Thymus (tissue), 11 donors: ENCODE data around the gene BTRC. TPM values are rescaled to one million over a fixed set of nuclear protein-coding genes. Genes with fewer than 3 reads are reported as not detected.
"Not testable (repeated sequence)": the region's sequence is repeated elsewhere in the genome, so short reads cannot be mapped to it uniquely, and the experiment has no call there.

ENCODE experiments used
- DNase-seq, 9 donors: peaks; one replicate each; pipeline ENCODE4 v3.0.0-alpha.2; 2013; ENCODE audit warnings: low spot score in 9 of 9, low read depth in 6 of 9, missing footprints in 1 of 9
- H3K27ac ChIP-seq, 2 donors: one replicate each; pipeline ENCODE4 v1.5.1; 2013; ENCODE audit warnings: control low read depth in 1 of 2, low read depth in 1 of 2, low read length in 1 of 2, mild to moderate bottlenecking in 1 of 2, moderate library complexity in 1 of 2
- H3K27me3 ChIP-seq, 2 donors: one replicate each; pipeline ENCODE4 v1.5.1; 2013; ENCODE audit warnings: low read length in 1 of 2; ENCODE audit not compliant: control insufficient read depth in 2 of 2, insufficient read depth in 1 of 2
- H3K36me3 ChIP-seq, 2 donors: one replicate each; pipeline ENCODE4 v1.5.1; 2013; ENCODE audit warnings: low read length in 1 of 2, mild to moderate bottlenecking in 1 of 2, moderate library complexity in 1 of 2; ENCODE audit not compliant: control insufficient read depth in 2 of 2, insufficient read depth in 2 of 2
- H3K4me1 ChIP-seq, 2 donors: one replicate each; pipeline ENCODE4 v1.5.1; 2013; ENCODE audit warnings: low read length in 2 of 2; ENCODE audit not compliant: control insufficient read depth in 2 of 2, insufficient read depth in 2 of 2
- H3K4me3 ChIP-seq, 2 donors: one replicate each; pipeline ENCODE4 v1.5.1; 2013; ENCODE audit warnings: low read length in 2 of 2, control low read depth in 1 of 2, mild to moderate bottlenecking in 1 of 2
- H3K9me3 ChIP-seq, 2 donors: one replicate each; pipeline ENCODE4 v1.5.1; 2013; ENCODE audit warnings: low read length in 1 of 2, mild to moderate bottlenecking in 1 of 2; ENCODE audit not compliant: control insufficient read depth in 2 of 2, insufficient read depth in 1 of 2
- WGBS: extraction: QIAGEN DNeasy Blood & Tissue Kit; methylation state at CpG from one replicate; pipeline ENCODE4 v1.1.7; 2013; 5-methylcytosine and 5-hydroxymethylcytosine counted together
- polyA plus RNA-seq: library from polyadenylated mRNA; stranded (reverse); fragments of 200-250 nt; gene quantifications from one replicate; pipeline ENCODE4 v1.2.3, GENCODE V29; 2013
- total RNA-seq: library from RNA; stranded (reverse); fragments of 120-200 nt; gene quantifications from one replicate; pipeline ENCODE4 v1.2.4, GENCODE V29; 2013
- donor health status: healthy.

Gene BTRC
- total and polyA plus RNA-seq, 2 donors: 5.0 to 5.3 TPM

GRCh38 chr10:101415884-101416283 is 61.9 kb downstream of the BTRC start:
- Histone ChIP-seq H3K27me3 (no peaks in the 10 kb centered on the region), H3K27ac (no peak overlapping the region), H3K4me1 (no peaks in the 10 kb centered on the region), H3K4me3 (no peak overlapping the region), H3K9me3 (peaks cover 0 to 4% of the 10 kb centered on the region in 2 donors), H3K36me3 (no peaks in the 10 kb centered on the region)
- 98% methylated on average over 3 of the region's 3 CpGs for WGBS
- DNase-seq: no peak

GRCh38 chr10:101421967-101422366 is 68.0 kb downstream of the BTRC start:
- H3K4me1 ChIP-seq, H3K4me3 ChIP-seq, H3K27ac ChIP-seq, H3K36me3 ChIP-seq, H3K9me3 ChIP-seq, H3K27me3 ChIP-seq, DNase-seq: not testable (repeated sequence)
- 50% methylated on average over 1 of the region's 1 CpG for WGBS

- DNase-seq: no peak
- 85% methylated on average over 4 of the region's 4 CpGs for WGBS
- no peaks in the 10 kb centered on the region for H3K27me3 ChIP-seq
- H3K4me3 ChIP-seq: no peak overlapping the region
- no peaks in the 10 kb centered on the region for H3K36me3 ChIP-seq
- H3K4me1 ChIP-seq: no peaks in the 10 kb centered on the region
- no peak overlapping the region for H3K27ac ChIP-seq
- H3K9me3 ChIP-seq: no peaks in the 10 kb centered on the region
These were observed 71.6 kb downstream of the BTRC start for GRCh38 chr10:101425535-101425934.

- no peaks in the 10 kb centered on the region for H3K4me1 ChIP-seq
- no peaks in the 10 kb centered on the region for H3K36me3 ChIP-seq
- WGBS: 99% methylated on average over 3 of the region's 3 CpGs
- H3K27ac ChIP-seq: no peak overlapping the region
- H3K27me3 ChIP-seq: no peaks in the 10 kb centered on the region
- no peak for DNase-seq
- H3K9me3 ChIP-seq: no peaks in the 10 kb centered on the region
- H3K4me3 ChIP-seq: no peak overlapping the region
These were observed 74.1 kb downstream of the BTRC start for GRCh38 chr10:101428036-101428435.

- Histone ChIP-seq H3K36me3 (no peaks in the 10 kb centered on the region), H3K27me3 (no peaks in the 10 kb centered on the region), H3K4me3 (no peak overlapping the region), H3K27ac (no peak overlapping the region), H3K9me3 (no peaks in the 10 kb centered on the region), H3K4me1 (no peaks in the 10 kb centered on the region)
- no peak for DNase-seq
- WGBS: 66% methylated on average over 3 of the region's 3 CpGs
These were observed 75.5 kb downstream of the BTRC start for GRCh38 chr10:101429423-101429822.

- no peaks in the 10 kb centered on the region for H3K9me3 ChIP-seq
- no peak overlapping the region for H3K4me3 ChIP-seq
- H3K27ac ChIP-seq: no peak overlapping the region
- whole genome bisulfite sequencing: 97% methylated on average over 6 of the region's 6 CpGs
- no peaks in the 10 kb centered on the region for H3K27me3 ChIP-seq
- H3K36me3 ChIP-seq: no peaks in the 10 kb centered on the region
- H3K4me1 ChIP-seq: no peaks in the 10 kb centered on the region
- no peak for DNase-seq
These were observed 82.3 kb downstream of the BTRC start for GRCh38 chr10:101436302-101436701.

GRCh38 chr10:101438881-101439391 is 85.0 kb downstream of the BTRC start:
- WGBS: 95% methylated on average over 5 of the region's 5 CpGs
- no peak for DNase-seq

GRCh38 chr10:101441541-101442455 is 87.8 kb downstream of the BTRC start:
- 76% methylated on average over 17 of the region's 17 CpGs for WGBS
- H3K27me3 ChIP-seq: no peaks in the 10 kb centered on the region
- DNase-seq: peak in 7 of 9 donors; percentile 10 to 60 (median 19)
- H3K9me3 ChIP-seq: no peaks in the 10 kb centered on the region
- H3K4me3 ChIP-seq: no peak overlapping the region
- no peak overlapping the region for H3K27ac ChIP-seq
- no peaks in the 10 kb centered on the region for H3K4me1 ChIP-seq
- H3K36me3 ChIP-seq: no peaks in the 10 kb centered on the region

More at GRCh38 chr10:101438881-101439391, 85.0 kb downstream of the BTRC start:
- Histone ChIP-seq H3K27ac (no peak overlapping the region), H3K9me3 (no peaks in the 10 kb centered on the region), H3K4me1 (no peaks in the 10 kb centered on the region), H3K27me3 (no peaks in the 10 kb centered on the region), H3K4me3 (no peak overlapping the region), H3K36me3 (no peaks in the 10 kb centered on the region)

GRCh38 chr10:101442456-101442800 is 88.5 kb downstream of the BTRC start:
- DNase-seq: no peak
- no peak overlapping the region for H3K4me3 ChIP-seq
- H3K9me3 ChIP-seq: no peaks in the 10 kb centered on the region
- no peaks in the 10 kb centered on the region for H3K4me1 ChIP-seq
- no peak overlapping the region for H3K27ac ChIP-seq
- 93% methylated on average over 3 of the region's 3 CpGs for WGBS
- H3K27me3 ChIP-seq: no peaks in the 10 kb centered on the region
- H3K36me3 ChIP-seq: no peaks in the 10 kb centered on the region
